DMS153 treated with DMSO at 0.1 percent for 48 hours (cell line): Measurements from ENCODE around the gene KCNIP3.

ENCODE experiments used
- DNase-seq: peaks from one replicate; lab custom pipeline; 2025; ENCODE audit not compliant: unreplicated experiment; lab: John Stamatoyannopoulos, UW

The KCNIP3 gene

DNA sequence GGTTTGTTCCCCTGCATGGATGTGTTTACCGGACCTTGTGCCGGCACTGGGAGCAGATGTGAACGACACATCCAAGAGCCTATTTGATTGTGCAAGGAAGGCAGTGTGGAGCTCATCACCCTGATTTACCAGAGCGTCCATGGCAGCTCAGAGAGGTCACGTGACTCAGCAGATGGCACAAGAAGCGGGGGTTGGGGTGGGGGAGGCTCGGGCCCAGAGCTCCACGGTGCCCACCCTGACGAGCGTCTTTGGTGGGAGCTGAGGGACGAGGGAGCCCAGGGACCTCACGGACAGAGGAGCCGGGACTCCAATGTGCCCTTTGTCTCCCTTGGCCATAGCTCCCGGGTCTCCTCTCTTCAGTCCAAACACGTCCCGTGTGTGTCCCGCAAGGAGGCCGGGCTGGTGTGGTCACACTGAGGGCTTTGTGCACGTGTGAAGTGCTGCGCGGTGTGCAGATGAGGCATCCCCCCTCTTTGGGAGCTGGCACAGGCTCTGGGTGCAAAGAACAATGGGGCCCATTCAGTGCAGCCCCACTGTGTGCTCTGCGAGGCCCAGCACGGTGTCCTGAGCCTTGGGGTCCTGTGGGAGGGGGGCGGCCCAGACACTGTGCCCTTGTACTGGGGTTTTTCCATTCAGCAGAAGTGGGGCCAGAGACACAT is 15.5 kb downstream of the KCNIP3 start:
- DNase-seq: no peak

DNA sequence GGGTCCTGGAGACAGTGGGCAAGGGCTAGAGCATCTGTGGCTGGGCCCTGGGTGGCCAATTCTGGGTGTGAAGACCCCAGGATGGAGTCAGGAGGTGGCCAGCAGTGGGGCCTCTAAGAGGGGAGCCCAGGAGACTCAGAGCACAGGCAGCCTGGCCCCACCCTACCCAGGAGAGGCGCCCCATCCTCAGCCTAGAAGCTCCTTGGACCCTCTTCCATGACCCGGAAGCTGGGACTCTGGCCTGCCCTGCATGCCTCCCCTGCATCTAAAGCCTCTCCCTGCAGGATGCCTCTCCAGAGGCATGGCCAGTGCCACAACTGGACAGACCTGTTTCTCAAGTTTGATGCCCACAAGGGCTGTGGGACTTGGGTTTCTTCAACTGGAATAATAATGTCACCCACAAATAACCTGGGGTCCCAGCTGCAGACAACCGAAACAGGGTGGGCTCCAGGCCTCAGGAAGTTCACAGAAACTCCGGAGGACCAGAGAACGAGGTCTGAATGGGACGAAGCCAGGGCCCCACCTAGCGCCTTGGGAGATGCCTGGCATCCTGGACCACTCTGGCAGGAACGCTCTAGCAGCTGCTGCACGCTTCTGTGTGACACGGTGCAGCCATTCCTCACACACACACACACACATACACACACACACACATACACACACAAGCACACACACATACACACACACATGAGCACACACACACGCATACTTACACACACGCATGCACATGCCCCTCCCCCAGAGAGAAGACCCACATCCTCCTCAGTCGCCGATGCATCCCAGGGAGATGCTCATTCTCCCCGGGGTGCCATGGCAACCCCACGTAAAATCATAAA is 16.4 kb downstream of the KCNIP3 start:
- DNase-seq: no peak

GRCh38 chr2:95314598-95314963 is 17.4 kb downstream of the KCNIP3 start:
- DNase-seq: no peak

- DNase-seq: no peak
Measured at GRCh38 chr2:95314964-95315611, 17.9 kb downstream of the KCNIP3 start.

DNA sequence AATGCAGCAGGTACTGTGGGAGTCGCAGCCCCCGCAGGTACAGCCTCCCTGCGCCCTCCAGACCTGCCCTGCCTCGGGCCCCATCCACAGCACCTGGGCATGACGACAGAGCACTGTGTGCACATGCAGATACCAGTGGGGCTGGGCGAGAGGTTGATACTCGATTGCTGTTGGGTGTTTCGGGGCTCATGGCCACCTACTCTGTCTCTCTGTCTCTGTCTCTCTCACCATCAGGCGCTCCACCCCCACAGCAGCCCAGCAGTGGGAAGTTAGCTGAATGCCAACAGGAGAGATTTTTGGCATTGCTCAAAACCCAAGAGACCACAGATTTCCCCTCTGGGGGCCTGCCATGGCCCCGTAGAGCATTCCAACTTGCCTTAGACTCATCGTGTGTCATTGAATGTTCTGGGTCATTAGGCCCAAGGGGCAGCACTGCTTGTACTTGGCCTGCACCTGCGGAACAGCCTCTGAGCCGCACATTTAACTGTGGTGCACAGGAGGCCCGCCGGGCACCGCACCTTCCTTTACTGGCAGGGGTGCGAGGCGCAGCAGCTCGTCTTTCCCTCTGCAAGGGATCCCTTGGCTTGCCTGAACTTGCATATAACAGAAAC is 18.8 kb downstream of the KCNIP3 start:
- no peak for DNase-seq

GRCh38 chr2:95316466-95317122 is 19.4 kb downstream of the KCNIP3 start:
- no peak for DNase-seq

DNA sequence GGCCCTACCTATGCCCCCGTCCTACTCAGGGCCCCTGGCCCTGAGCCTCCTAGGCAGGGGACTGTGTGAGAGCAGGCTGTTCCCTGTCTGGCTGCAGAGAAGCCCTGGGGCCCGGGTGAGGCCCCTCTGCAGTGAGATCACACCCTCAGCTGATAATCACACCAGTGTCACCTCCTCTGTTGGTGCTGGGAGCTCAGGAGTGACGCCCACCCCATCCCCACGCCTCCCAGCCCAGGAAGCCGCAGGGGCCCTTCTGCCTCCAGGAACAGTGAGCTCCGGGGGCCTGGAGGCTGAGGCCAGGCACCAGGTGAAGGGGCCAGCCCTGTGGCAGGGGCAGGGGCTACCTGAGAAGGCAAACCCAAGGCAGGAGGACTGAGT is 20.0 kb downstream of the KCNIP3 start:
- DNase-seq: no peak

DNA sequence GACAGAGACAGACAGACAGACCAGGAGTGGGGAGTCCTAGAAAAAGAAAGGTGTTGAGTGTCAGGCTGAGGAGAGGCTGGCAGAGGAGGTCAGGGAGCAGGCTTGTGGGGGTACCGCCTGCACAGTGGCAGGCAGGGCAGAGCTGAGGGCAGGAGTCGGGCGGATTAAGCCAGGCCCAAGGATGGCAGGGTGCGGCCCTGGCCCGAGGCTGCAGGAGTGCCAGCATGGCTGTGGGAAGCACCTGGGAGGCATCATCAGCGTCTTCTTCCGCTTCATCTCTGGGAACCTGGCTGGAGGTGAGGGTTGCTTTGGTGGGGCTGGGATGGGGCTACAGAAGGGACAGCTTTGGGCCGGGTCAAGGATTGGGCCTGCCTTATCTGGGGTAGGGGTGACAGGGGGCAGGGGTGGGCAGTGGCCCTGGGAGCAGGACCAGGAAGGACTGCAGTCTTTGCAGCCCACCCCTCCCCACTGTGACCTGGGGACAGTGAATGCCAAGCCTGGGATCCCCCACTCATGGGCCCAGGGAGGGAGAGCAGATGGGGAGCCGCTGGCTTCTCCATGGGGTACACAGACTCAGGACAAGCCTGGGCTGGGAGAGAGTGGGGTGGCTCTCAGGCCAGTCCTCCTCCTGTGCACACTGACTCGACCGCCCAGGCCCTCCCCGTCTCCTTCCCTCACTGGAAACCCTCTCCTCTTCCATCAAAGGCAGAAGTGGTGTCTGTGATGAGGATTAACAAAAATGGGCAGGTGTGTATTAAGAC is 20.7 kb downstream of the KCNIP3 start:
- no peak for DNase-seq

DNA sequence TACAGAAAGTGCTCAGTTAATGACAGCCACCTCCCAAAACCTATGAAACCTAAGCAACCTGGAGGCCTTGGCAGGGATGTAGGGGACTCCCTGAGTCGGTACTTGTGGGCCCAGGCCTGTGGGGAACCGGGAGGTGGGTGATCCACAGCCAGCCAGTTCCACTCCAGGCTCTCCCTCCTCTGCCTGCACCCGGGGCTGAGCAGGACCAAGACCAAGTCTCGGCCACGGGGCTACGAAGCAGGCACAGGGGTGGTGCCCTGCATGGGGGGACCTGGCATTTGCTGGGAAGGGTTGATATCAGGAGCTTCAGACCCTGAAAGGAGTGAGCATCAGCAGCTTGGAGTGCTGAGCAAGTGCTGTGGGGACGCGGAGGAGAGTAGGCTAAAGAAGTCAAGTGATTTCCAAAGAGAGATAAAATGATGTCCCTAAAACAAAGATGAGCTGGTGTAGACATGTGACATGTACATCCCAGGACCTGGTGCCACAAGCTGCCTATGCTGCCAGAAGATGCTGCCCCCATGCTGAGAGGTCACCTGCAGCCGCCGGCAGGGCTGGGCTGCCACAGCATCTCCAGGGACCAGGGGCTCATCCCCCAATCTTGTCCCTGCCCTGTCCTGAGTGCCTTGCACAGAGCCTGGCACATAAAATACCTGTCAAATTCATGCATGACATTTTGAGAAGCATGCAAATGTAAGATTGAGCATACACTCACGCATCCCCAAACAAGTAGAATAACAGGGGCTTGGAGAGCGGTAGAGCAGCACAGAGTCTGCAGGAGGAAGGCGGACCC is 21.5 kb downstream of the KCNIP3 start:
- no peak for DNase-seq

DNA sequence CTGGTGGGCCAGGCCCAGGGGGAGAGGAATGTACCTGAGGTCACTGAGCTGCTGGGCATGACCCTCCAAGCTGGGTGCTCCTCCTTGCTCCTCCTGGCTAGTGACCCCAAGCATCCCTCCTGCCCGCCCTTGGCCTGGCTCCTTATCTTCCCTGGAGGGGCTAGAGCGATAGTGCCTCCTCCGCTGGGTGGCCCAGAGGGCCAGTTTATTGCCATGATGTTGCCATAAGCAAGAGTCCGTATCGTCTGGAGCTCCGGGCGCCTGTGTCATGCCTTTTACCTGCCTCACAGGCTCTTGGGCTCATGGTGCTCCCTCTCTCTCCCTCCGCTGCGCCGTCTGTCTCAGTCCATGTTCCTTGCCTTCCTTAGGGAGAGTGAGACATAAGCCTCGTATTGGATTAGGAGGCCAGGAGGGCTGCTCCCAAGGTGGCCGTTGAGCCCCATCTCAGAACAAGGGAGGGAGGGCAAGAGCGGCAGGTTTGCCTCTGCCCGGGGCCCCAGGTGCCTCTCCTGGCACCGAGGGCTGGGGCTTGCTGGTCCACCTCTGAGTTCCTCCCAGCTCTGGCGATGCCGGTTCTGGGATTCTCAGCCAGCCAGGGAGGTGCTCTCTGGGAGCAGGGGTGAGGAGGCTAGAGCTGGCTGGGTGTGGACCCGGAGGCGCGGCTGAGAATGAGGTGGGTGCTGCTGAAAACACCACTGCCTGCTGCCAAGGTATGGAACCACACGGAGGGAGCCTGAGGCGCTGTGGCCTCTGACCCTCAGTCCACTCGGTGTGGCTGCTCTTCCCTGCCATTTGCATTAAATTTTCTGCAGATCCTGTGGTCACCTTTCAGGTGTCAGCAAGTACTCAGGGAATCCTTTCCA is 22.6 kb downstream of the KCNIP3 start:
- DNase-seq: no peak

- DNase-seq: no peak
Measured at GRCh38 chr2:95320344-95320712, 23.2 kb downstream of the KCNIP3 start.

DNA sequence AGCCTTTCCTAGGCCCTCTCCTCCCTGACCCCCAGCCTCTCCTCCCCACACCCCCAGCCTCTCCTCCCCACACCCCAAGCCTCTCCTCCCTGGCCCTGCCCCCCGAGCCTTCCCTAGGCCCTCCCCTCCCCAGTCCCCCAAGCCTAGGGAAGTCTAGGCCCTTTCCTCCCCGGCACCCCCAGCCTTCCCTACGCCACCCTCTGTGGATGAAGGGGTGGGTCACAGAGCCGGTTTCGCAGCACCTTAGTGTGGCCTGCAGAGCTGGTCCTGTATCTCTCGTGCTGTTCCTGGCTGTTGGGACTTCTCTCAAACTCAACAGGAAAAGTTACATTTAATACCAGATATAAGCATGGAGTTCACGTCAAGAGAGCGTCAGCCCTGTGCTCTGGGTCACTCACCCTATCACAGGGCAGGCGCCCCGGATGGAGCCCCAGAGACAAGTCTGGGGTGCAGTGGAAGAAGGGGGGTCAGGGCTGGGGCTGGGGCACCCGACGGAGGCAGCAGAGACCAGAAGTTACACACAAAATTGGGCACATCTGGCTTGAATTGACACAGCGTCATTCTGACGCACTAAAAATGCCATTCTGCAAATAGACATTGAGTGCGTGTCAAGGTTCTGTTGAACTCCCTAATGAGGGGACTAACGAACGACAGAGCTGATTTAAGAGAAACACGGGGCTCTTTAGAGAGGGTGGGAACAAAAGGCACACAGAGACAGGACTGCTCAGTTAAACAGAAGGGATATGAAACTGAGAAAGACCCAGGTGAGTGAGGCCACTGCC is 24.0 kb downstream of the KCNIP3 start:
- DNase-seq: no peak

- no peak for DNase-seq
Measured at GRCh38 chr2:95323347-95324155, 26.4 kb downstream of the KCNIP3 start.

- no peak for DNase-seq
Measured at GRCh38 chr2:95325026-95325425, 27.9 kb downstream of the KCNIP3 start.

GRCh38 chr2:95325590-95326432 is 28.7 kb downstream of the KCNIP3 start:
- no peak for DNase-seq

DNA sequence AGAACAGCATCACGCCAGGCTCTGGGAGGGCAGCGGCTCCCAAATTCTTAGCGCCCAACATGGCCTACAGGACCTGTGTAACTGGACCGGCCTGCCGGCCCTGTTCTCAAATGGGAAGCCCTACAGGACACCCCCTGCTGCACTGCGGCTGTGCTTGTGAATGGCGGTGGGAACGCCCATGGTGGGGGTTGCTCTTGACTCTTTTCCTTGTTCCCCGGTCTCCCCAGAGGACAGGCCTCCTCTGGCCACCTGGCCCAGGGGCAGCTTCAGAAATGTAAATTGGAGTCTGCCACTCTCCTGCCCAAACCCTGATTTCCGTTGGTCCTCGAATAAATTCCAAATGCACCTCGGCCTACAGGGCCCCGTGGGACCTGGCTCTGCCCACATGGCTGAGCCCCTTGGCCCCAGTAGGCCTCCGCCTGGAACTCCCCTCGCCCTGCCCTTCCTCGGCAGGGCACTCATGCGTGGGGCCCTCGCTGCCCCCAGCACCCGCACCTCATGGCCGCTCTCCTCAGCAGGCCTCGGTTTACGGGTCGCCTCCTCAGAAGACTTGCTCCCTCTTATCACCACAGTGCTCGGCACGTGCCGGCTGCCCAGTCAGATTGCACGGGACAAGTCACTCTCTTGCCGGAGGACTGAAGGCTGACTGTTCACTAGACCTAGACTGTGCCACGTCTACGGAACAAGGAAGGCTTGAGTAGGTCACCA is 29.4 kb downstream of the KCNIP3 start:
- no peak for DNase-seq
